ENCODE results near the gene CSNK1E.
A peak's percentile ranks its signal among the peaks of the same experiment; 100 is the strongest.

The CSNK1E gene

GRCh38 chr22:38290347-38290746 lies 26.9 kb downstream of the CSNK1E start:
- H3K4me3 ChIP-seq (ENCODE audit: low read length) = no peak overlapping the region
- DNase-seq (ENCODE audit: low read depth, low spot score) = no peak

- DNase-seq (ENCODE audit: low read depth, low spot score) = no peak
- no peak overlapping the region for H3K4me3 ChIP-seq (ENCODE audit: low read length)
Measured at GRCh38 chr22:38289583-38290082, 27.6 kb downstream of the CSNK1E start.

GRCh38 chr22:38286915-38287669 lies 30.1 kb downstream of the CSNK1E start:
- H3K4me3 ChIP-seq (ENCODE audit: low read length) = no peak overlapping the region
- DNase-seq (ENCODE audit: low read depth, low spot score) = no peak

- no peak for DNase-seq (ENCODE audit: low read depth, low spot score)
- no peak overlapping the region for H3K4me3 ChIP-seq (ENCODE audit: low read length)
Measured at GRCh38 chr22:38285018-38285417, 32.2 kb downstream of the CSNK1E start.

- DNase-seq (ENCODE audit: low read depth, low spot score) = no peak
- H3K4me3 ChIP-seq (ENCODE audit: low read length) = no peak overlapping the region
Measured at GRCh38 chr22:38284042-38284402, 33.2 kb downstream of the CSNK1E start.

- no peak for DNase-seq (ENCODE audit: low read depth, low spot score)
- H3K4me3 ChIP-seq (ENCODE audit: low read length) = no peak overlapping the region
Measured at GRCh38 chr22:38282397-38282796, 34.8 kb downstream of the CSNK1E start.

- H3K4me3 ChIP-seq (ENCODE audit: low read length) = no peak overlapping the region
- no peak for DNase-seq (ENCODE audit: low read depth, low spot score)
Measured at GRCh38 chr22:38276166-38276565, 41.1 kb downstream of the CSNK1E start.

- H3K4me3 ChIP-seq (ENCODE audit: low read length) = peak overlapping the region; percentile 67
- no peak for DNase-seq (ENCODE audit: low read depth, low spot score)
Measured at GRCh38 chr22:38273135-38273826, 44.0 kb downstream of the CSNK1E start.

- H3K4me3 ChIP-seq (ENCODE audit: low read length) = peak within 1 kb of the TSS; percentile 78
- DNase-seq (ENCODE audit: low read depth, low spot score) = peak; percentile 47
Measured at GRCh38 chr22:38272373-38273134, 44.7 kb downstream of the CSNK1E start, which contains the start of gene TMEM184B. TSS of gene TMEM184B (minus strand) at chr22:38273010. CDS start at chr22:38247961, 25,049 bp downstream.

GRCh38 chr22:38271927-38272372 lies 45.3 kb downstream of the CSNK1E start:
- DNase-seq (ENCODE audit: low read depth, low spot score) = no peak
- peak overlapping the region; percentile 78 for H3K4me3 ChIP-seq (ENCODE audit: low read length)

GRCh38 chr22:38271101-38271500 lies 46.1 kb downstream of the CSNK1E start:
- no peak overlapping the region for H3K4me3 ChIP-seq (ENCODE audit: low read length)
- no peak for DNase-seq (ENCODE audit: low read depth, low spot score)

GRCh38 chr22:38270091-38270992 lies 46.9 kb downstream of the CSNK1E start:
- DNase-seq (ENCODE audit: low read depth, low spot score) = no peak
- H3K4me3 ChIP-seq (ENCODE audit: low read length) = no peak overlapping the region

- H3K4me3 ChIP-seq (ENCODE audit: low read length) = no peak overlapping the region
Measured at GRCh38 chr22:38269466-38269865, 47.8 kb downstream of the CSNK1E start.

GRCh38 chr22:38267086-38267485 lies 50.1 kb downstream of the CSNK1E start:
- DNase-seq (ENCODE audit: low read depth, low spot score) = peak; percentile 58

More at GRCh38 chr22:38269466-38269865, 47.8 kb downstream of the CSNK1E start:
- no peak for DNase-seq (ENCODE audit: low read depth, low spot score)

GRCh38 chr22:38266120-38266519 lies 51.1 kb downstream of the CSNK1E start:
- DNase-seq (ENCODE audit: low read depth, low spot score) = peak; percentile 59
- H3K4me3 ChIP-seq (ENCODE audit: low read length) = no peak overlapping the region

More at GRCh38 chr22:38267086-38267485, 50.1 kb downstream of the CSNK1E start:
- no peak overlapping the region for H3K4me3 ChIP-seq (ENCODE audit: low read length)

- no peak for DNase-seq (ENCODE audit: low read depth, low spot score)
- no peak overlapping the region for H3K4me3 ChIP-seq (ENCODE audit: low read length)
Measured at GRCh38 chr22:38264322-38264843, 52.9 kb downstream of the CSNK1E start.

GRCh38 chr22:38262051-38262795 lies 55.0 kb downstream of the CSNK1E start:
- H3K4me3 ChIP-seq (ENCODE audit: low read length) = no peak overlapping the region
- no peak for DNase-seq (ENCODE audit: low read depth, low spot score)

Measured in Jurkat, Clone E6-1 (cell line).